G401 (cell line): ENCODE data around the gene GRIK3. TPM values are rescaled to one million over a fixed set of nuclear protein-coding genes. Genes with fewer than 3 reads are reported as not detected.

ENCODE experiments used
- DNase-seq: peaks from one replicate; pipeline ENCODE4 v3.0.0-alpha.2; 2015; ENCODE audit warnings: low spot score
- in situ Hi-C: cut with HindIII; loops from 2 replicates; pipeline ENCODE4 v1.10.0; 2016; ENCODE audit warnings: low sequenced_read_pairs, mixed read lengths
- total RNA-seq: library from RNA; depleted of rRNA; stranded (reverse); fragments of >200 nt; shearing (Covaris generic); gene quantifications from 2 replicates; pipeline ENCODE4 v1.2.3, GENCODE V29; 2014

The GRIK3 gene
- total RNA-seq, 1 experiment from 2014 or later: not detected

DNA sequence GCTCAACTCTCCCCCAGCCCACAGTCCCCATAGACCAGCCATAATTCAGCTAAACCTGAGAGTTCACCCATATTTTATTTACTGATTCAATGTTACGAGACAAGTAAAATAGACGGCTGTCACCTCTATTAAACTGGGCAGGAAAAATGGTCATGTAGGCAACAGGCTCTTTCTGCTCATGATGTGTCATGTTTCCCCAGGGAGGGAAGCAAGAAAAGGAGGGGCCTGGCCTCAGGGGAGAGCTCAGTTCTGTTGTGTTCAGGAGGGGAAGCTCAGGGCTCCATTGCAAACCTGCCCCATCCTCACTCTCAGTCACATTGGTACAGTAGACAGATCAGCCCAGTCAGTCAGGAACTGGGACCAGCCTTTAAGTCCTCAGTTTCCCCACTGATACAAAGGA, 12.8 kb downstream of the GRIK3 start:
- DNase-seq: no peak
- in situ Hi-C loops: no loop called here

- in situ Hi-C loops: no loop called here
- no peak for DNase-seq
Observed at GRCh38 chr1:37020653-37021277, 13.6 kb downstream of the GRIK3 start.

DNA sequence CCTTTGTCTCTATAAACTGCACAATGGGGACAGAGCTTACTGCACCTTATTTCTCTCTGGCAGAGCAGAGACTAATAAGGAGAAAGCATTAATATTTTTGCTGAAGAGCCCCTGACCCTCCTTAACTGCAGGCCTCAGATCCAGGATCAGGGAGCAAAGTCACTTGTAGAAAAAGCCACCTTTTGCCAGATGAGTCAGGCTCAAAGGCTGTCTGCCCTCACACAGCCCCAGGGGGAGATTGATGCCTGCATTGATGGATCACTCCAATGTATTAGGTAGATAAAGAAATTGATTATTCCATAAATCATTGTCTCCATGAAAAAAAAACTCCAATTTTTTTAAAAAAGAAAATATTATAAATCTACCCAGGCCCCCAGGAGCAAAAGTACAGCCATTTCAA, 15.8 kb downstream of the GRIK3 start:
- no peak for DNase-seq

GRCh38 chr1:37017720-37018119, 16.6 kb downstream of the GRIK3 start:
- DNase-seq: no peak
- in situ Hi-C loops: no loop called here

More for the DNA sequence above, 15.8 kb downstream of the GRIK3 start:
- in situ Hi-C loops: no loop called here

GRCh38 chr1:37016121-37016520, 18.2 kb downstream of the GRIK3 start:
- in situ Hi-C loops: no loop called here
- no peak for DNase-seq

GRCh38 chr1:37015713-37016112, 18.6 kb downstream of the GRIK3 start:
- DNase-seq: no peak
- in situ Hi-C loops: no loop called here

GRCh38 chr1:37012226-37012625, 22.1 kb downstream of the GRIK3 start:
- in situ Hi-C loops: no loop called here
- DNase-seq: no peak

DNA sequence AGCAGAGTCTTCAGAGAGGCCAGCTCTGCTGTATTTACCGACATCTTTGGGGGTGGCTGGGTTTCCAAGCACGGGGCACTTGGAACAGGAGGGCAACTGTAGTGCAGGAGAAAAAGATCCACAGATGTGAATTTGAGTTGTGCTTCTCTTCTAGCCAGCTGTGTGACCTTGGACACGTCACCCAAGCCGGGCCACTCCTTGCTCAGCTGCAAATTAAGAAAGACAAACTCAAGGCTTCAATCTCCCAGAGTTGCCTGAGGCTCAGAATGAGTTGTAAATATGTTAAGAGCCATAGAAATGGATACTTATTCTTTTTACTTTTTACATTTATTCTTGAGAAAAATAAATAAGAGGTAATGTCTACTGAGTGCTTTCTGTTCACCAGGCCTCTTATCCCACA, 24.3 kb downstream of the GRIK3 start:
- no peak for DNase-seq
- in situ Hi-C loops: no loop called here

DNA sequence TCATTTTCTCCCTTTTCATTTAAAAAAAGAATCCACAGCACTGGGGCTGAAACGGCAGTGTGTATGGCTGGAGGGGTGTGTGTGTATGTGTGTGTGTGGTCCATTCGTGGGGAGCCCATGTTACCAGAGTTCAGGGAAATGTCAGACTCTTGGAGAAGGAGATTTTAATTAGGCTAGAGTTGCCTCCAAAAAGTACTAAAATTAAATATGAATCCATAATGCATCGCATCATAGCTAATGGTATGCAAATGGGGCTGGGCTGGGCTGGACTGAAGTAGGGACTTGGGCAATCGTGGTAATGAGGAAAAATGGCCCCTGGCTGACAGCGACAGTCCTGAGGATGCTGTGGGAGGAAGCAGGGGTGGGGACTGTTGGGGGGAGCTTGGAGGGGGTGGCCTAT, 24.8 kb downstream of the GRIK3 start:
- no peak for DNase-seq
- in situ Hi-C loops: no loop called here

DNA sequence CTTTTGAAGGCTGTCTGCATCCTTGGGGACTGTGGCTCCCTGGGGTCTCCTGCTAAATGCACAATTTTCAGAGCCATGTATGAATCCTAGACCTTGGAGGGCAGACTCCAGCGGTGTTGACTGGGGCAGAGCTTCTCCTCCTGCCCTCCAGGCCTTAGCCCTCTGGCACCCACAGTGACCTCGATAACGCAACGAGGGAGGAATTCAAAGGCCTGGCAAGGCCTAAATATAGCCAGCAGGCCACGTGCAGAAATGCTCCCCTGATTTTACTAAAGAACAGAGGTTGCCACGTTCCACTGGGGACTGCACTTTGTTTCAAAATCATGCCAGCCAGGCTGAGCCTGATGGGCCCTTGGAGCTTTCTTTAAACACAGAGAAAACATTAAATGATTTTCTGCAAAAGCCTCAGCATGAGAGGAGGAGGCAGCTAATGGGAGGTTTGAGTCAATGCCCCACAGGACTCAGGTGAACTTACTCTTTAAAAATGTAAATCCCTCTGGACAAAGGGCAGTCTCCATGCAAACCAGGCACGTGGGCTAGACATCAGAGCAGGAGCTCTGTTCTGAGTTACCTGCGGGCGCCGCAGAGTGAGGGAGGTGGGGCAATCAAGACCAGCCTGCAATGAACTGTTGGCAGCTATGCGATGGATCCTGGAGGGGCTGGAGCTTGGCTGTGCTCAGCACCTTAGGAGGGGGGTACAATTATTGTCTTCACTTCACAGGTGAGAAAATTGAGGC, 28.0 kb downstream of the GRIK3 start:
- DNase-seq: no peak
- in situ Hi-C loops: no loop called here

DNA sequence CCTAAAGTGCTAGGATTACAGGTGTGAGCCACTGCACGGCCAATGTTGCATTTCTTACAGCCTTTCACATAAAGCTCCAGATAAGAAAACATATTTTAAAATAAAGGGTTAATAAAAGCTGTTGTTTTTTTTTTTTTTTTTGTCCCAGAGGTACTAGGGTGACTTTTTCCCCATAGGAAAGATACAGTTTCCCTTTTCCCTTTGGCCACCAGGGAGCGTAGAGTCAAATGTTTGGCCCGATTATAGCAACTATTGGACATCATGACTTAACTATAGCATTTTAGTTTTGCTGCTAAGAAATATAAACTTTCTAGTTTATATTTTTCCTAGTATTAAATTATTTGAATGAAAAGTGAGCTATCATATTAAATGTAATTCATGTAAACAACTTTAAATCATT, 31.4 kb downstream of the GRIK3 start:
- DNase-seq: no peak
- in situ Hi-C loops: no loop called here

DNA sequence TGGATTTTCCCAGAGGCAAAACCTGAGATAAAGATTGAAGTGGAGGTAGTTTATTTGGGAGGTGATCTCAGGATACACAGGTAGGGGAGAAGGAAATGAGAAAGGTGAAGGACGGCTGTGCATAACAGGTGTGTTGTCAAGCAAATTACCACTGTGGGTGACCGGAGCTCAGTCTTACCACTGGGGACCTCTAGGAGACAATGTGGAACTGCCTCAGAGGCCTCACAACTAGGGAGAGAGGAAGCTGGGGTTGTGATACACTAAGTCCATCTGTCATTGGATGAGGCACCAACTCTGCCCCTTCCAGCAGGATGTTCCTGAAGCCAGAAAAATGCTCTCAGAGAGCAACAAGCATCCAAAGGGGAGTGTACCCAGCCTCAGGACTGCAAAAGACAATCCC, 32.6 kb downstream of the GRIK3 start:
- in situ Hi-C loops: no loop called here
- no peak for DNase-seq

DNA sequence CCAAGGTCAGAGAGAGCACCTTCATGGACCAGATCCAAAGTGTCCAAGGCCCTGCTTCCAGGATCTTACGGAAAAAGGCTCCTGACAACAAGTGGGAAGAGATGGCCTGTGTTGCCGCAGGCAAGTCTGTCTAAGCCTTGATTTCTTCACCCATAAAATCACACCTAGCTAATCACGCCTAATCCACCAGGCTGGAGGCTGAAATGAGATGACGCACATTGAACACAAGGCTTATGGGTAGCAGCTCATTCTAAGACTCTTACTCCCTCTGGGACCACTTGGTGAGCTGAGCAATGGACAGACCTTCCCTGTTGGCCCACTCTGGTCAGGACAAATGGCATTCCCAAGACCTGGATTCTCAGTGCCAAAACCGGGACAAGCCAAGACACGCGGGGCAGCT, 38.2 kb downstream of the GRIK3 start:
- no peak for DNase-seq
- in situ Hi-C loops: no loop called here

- in situ Hi-C loops: no loop called here
- no peak for DNase-seq
Observed at GRCh38 chr1:36994868-36995267, 39.4 kb downstream of the GRIK3 start.

DNA sequence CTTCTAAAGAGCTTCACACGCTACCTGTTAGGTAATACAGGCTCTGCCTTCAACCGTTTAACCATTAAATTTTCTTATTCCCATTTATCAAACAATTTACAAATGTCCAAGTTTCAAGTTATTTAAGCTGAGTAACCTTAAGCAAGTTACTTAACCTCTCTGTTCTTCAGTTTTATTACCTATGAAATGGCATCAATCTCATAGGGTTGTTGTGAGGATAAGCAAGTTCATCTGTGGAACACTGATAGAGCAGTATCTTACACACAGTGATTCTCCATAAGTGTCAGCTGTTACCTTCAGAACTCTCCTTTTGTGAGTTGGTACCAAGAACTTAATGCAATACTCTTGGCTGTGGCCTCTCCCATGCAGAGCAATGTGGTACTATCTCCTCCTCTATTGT, 40.0 kb downstream of the GRIK3 start:
- in situ Hi-C loops: no loop called here
- DNase-seq: no peak

GRCh38 chr1:36992139-36992943, 42.0 kb downstream of the GRIK3 start:
- DNase-seq: no peak
- in situ Hi-C loops: no loop called here

- DNase-seq: no peak
- in situ Hi-C loops: no loop called here
Observed at GRCh38 chr1:36991551-36991950, 42.8 kb downstream of the GRIK3 start.

- in situ Hi-C loops: no loop called here
- no peak for DNase-seq
Observed at GRCh38 chr1:36990928-36991327, 43.4 kb downstream of the GRIK3 start.

- in situ Hi-C loops: no loop called here
- DNase-seq: peak; percentile 18
Observed at GRCh38 chr1:36989241-36989640, 45.1 kb downstream of the GRIK3 start.

- in situ Hi-C loops: no loop called here
Observed at GRCh38 chr1:36988741-36989193, 45.5 kb downstream of the GRIK3 start.

More at GRCh38 chr1:36988741-36989193, 45.5 kb downstream of the GRIK3 start:
- no peak for DNase-seq
